HG02884 (cell line): ENCODE results near the gene AMBN.
A peak's percentile ranks its signal among the peaks of the same experiment; 100 is the strongest.
"Not testable (repeated sequence)": the region's sequence is repeated elsewhere in the genome, so short reads cannot be mapped to it uniquely, and the experiment has no call there.

Source experiments
- ATAC-seq: cut with Tn5 transposase; IDR thresholded peaks from one replicate; pipeline ENCODE4 v1.9.1; 2021; ENCODE audit warnings: mild to moderate bottlenecking, moderate library complexity; ENCODE audit not compliant: unreplicated experiment

AMBN gene

DNA sequence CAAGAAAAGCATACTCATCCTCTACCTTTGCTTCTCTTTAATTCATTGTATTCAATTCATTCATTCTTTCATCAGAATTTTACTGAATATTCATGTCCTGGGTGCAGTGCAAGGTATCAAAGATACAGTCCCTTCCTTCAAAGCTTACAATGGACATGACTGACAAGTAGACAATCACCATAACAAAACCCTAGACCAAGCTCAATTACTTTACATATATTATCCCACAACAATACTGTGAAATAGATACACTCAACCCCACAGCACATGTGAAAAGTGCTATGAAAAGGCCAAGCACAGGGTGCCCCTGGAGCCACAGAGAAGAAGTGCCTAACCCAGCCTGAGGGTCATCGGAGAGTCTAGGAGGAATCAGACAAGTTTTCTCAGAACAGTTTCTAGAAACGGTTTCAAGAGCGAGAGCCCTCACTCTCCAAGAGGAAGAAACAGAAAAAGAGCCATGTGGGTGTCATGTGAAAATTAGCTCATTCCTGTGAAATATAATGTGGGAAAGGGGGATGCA lies 15.3 kb downstream of the AMBN start:
- ATAC-seq, result no peak

DNA sequence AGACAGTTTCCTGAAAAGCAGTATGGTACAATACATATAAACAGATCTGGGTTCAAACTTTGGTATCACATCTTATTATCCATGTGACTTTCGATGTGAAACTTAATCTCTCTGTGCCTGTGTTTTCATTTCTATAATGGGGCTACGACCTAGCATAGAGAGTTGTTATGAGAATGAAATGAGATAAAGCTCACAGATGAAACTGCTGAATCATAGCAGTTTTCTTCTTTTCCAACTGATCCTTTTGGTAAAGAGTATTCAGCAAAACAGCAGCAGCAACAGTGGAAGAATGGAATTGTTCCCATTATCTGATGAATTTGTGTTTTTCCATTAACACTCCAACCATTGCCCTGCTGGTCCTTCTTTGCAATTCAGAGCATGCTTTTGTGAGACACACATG lies 16.3 kb downstream of the AMBN start:
- ATAC-seq, result no peak

DNA sequence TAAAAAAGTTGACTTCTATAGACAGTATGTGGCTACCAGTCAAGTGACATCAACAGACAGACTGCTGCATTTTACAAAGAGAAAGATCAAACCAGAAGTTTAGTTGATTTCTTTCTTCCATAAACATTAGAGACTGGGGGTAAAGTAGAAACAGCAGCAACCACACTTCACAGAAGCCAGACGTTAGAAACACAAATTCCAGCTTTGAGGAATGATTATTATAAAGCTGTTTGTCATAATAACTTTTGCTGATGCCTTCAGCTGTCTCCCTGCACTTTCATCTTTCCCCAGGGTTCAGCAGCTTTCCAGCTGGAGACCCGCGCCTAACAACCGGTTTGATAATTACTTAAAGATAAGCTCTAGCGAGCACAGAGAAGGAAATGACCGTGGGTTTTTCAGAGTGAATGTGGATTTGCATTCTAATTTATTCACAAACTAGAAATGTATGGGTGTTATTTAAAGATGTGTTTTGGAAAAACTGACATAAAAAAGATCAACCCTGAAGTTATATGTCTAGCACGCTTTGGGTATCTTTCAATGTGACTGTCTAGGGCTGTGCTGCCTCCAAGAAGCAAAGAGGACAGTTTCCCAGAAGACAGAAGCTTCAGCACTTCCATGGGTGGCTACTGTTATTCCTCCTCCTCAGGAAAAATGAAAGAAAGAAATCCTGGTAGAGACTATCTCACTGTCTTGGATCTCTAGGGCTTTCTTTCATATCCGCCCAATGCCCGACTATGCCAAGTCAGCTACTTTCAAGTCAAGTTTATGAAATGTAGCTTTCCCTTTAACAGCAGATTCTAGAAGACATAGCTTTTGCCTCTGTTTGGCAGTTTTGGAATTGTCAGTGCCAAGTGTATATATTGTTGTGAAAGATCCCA lies 21.5 kb downstream of the AMBN start:
- peak; percentile 38 for ATAC-seq

DNA sequence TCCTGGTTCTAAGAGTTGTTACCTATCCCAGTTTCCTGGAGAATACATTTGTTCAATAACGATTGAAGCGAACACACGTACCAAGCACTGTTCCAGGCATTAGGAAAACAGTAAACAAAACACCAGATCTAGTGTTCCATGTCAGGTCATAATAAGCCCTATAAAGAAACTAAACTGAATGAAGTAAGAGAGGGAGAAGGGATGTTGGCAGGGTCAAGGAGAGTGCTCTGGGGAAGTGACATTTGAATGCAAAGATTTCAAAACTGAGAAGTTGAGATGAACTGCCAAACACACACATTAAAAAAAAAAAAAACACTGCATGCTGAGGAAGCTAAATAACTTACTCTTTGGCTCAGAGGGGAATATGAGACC lies 22.1 kb downstream of the AMBN start:
- ATAC-seq, result no peak

DNA sequence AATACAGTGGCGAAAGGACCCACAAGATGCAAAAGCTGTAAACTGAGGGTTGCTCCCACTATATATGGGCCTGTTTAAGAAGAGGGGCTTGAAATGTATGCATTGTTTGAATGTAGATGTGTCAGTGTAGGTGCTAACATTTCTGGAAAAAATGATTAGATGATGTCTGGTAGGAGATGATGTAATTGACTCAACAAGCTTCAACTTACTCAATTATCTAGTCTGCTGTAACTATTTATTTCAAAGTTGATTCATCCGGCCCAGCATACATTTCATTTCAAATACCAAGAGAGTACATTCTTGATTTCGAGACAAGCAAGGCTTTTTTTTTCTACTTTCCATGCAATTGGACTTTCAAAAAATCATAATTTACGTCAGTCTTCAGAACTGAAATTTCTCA lies 27.2 kb downstream of the AMBN start:
- ATAC-seq, result no peak

DNA sequence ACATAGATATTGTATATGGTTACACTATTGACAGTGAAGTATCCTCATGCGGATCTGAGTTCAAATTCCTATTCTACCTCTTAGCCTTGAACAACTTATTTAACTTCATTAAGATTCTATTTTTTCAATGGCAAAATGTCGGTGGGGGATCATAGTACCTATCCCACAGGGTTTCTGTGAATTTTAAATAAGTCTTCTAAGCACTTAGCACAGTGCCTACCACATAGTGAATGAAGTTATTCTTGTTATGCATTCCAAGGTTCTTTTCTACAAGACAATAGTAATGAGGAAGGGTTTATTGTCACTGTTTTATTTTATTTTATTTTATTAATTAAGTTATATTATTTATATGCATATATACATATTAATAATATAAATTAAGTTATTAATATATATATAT lies 27.7 kb downstream of the AMBN start:
- no peak for ATAC-seq

DNA sequence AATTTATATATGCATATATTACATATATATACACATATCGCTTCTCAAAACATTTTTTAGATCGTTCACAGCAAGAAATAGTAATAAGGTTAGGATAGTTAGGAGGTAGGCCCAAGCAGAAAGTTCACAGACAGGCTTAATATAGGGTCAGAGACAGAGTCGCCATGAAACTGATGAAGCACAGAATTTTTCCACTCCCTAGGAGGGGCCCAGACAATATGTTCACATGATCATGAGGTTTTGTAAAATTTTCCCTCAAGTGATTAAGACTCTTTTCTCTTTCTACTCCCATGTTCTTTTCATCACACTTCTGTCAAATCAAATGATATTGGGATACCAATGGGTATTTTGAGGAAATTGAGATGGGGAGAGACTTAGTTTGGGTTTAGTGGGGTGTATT lies 31.3 kb downstream of the AMBN start:
- ATAC-seq, result no peak

DNA sequence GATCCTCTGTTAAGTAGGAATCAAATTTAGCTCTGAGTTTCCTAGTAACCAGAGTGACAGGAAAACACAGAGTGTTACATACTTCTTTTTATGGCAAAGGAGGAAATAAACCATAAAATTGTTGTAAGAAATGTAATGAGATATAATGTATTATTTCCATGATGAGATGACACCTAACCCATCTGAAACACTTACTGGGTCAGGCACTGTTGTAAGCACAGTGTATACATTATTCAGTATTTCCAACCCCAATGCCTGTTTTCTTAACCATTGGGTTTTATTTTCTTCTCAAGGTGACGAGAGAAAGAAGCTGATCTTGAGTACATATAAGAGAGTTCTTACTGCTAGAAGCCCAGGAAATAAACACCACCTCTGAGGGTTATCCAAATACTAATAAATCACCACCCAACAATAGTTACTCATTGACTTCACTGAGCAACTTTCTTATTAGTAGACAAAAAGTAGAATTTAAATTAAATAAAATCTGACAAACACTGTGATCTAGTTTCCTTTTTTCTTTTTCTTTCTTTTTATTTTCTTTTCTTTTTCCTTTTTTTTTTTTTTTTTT lies 32.3 kb downstream of the AMBN start:
- ATAC-seq, result no peak

DNA sequence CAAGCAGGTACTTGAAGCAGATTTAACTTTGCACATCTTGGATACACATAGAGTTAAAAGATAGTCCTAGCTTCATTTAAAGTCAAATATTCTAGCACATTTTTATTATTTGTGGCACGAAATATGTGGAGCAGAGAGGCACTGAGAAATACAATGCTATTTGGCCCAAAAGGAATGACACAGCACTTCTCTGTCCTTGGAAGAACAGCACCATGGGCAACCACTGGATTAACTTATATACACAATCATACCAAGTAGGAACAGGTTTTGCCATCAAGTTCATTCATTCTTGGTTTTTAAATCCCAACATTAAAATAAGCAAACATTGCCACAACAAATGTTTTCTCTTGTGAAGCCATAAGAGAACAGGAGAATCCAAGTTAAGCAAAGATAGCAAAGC lies 35.6 kb downstream of the AMBN start:
- no peak for ATAC-seq

DNA sequence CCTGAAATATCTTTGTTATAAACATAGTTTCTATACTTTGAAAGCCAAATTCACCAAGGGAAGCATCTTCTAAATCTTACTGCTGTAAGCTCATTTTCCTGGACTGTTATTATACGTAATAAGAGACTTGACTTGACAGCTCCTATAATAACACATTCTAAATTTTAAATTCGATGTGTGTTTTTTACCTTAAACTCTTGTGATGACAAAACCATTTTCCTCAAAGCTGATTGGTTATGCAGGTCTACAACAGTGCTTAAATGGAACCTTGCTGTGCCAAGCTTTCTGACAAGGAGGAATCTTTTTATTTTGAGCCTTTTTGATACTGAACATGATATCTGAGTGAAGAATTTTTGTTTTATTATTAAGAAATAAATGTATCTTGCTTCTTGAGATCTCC lies 36.4 kb downstream of the AMBN start, which contains the start of gene ENAM:
TSS of gene ENAM (plus strand) at position 301 of the 400 bp plus-strand sequence. CDS start 757 bp downstream, outside the sequence.
- ATAC-seq, result no peak

DNA sequence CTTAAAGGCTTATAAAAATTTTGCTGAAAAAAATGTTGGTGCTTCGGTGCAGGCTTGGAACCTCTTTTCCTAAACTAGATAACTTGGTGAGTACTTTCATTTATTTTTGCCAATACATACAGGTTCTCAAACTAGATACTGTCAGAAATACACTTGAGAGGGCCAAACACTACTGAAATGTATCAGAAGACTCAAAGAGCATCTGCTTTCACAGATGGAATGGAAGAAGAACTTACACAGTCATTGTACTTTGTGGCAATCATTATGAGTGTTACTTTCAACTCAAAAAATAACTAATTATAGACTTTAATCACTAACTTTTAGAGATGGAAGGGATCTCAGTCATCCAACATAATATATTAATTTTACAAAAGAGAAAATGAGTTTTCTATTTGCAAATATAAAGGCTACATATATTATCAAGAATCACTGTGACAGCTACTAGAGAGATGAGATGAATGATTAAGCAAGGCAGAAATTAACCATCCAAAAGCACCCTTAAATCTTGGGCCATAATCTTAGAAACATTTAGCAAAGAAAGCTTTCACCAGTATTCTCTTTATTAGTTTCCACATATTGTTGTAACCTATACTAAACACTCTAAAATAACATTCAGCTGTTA lies 37.5 kb downstream of the AMBN start:
- peak; percentile 89 for ATAC-seq

DNA sequence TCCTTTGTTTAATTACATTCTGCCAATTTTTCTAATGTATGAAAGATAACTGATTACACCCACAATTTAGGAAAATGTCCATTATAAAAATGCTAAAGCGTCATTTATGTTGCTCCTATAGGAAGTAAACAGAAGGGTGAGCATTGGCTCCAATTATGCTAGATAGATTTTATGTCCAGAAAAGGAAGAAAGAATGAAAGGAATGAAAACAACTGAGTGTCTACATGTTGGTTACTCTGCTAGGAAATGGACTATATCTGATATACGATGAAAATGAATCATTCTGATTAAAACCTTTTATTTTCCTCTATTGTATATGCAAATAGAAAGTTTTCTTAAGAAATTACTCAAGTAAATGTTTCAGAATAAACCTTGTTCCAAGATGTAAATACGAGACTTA lies 38.1 kb downstream of the AMBN start:
- no peak for ATAC-seq

DNA sequence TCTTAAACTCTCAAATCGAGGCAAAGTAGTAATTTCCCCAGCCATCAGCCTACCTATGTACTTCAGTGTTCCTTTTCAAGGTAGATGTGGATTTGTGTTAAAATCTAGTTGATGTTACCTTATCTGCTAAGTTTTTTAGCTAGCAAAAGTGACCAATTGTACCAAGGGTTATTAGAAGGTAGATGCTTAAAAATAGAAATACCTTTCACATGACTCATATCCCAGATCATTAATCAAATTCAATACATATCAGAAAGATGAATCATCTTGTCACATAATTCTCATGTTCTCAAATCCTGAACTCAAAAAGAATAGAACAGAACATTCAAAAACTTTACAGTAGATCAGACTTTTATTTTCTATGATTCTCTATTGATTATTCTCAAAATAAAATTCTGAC lies 40.0 kb downstream of the AMBN start:
- ATAC-seq, result no peak

DNA sequence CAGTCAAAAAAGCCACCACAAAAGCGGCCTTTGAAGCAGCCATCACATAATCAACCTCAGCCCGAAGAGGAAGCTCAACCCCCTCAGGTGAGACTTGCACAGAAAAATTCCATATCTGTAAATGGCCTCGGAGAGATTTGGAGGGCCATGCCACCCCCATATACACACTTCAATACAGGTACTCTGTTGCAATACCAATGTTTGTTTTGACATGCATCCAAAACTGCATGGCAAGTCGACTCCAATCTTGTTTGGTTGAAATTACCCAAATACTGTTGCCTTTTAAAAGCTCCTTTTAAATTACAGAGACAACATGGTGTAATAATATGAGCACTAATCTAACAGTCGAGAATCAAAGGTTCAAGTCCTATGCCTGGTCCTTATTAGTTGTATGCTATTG lies 42.4 kb downstream of the AMBN start:
- no peak for ATAC-seq

DNA sequence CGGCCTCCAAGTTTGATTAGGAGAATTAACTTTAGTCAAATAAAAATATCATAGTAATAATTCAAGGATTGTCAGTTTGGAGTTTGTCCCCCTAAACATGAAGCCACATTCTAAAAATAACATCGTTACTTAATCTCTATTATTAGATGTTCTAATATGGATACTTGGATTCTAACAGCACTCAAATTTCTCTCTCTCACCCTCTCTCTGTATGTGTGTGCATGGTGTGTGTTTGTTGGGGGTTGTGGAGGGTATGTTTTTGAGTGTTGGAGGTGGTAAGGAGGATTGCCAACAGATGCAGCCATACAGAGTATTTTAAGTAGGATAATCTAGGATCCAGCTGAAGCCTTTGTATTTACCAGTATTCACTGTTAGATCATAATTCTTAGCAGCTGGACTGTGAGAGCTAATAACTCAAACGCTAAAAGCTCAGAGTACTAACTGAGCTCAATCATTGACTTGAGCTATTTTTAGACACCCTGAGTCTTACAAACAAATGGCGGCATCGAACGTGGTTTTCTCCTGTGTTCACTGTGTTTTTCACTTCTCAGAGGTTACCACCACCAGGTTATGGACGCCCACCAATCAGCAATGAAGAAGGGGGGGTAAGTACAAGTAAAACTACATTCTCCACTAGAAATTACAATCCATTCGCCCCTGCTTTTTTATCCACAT lies 45.3 kb downstream of the AMBN start:
- ATAC-seq, result no peak

DNA sequence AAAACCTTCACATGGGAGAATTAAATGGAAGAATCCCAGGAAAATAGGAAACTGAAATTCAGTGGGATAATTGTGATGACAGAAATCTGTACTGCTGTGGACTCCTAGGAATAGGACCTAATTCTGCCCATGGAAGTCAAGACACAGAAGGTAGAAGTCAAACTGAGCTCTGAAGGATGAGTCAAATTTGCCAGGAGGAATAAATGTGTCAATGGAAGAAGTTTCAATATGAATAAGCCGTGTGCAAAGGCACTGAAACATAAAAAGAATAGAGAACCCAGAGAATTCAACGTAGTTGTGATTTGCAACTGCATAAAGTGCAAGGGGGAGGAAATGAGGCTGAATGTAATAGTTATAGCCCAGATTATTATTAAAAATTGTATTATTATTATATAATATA lies 48.1 kb downstream of the AMBN start:
- peak; percentile 52 for ATAC-seq

DNA sequence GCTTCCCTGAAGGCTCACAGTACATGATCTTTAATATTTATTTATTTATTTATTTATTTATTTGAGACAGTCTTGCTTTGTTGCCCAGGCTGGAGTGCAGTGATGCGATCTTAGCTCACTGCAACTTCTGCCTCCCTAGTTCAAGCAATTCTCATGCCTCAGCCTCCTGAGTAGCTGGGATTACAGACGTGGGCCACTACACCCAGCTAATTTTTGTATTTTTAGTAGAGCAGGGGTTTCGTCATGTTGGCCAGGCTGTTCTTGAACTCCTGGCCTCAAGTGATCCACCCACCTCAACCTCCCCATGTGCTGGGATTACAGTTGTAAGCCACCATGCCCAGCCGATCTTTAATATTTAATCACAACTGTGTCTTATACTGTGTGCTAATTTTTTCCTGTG lies 58.7 kb downstream of the AMBN start:
- not testable (repeated sequence) for ATAC-seq

DNA sequence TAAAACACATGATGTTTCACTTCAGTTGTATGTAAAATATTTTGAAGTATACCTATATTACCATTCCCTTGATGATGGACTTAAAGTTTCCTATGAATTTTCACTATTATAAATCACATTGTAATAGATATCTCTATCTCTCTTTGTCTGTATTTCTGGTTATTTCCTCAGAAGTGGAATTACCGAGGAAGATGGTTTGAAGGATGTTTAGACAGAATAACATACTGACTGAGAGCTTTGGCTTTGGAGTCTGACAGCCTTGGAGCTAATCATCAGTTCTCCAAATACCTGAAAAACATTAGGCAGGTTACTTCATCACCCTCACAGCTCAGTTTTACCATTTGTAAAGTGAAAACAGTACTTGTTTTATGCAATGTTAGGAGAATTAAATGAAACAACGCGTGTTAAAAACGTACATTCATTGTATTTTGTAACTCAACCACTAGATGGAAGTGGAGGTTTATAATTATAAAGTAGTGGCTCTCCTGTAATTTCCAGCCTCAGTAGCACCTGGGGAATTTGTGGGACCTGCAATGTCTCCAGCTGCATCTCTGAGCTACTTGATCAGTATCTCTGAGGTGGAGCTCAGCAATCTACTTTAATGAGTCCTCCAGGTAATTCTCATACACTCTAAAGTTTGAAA lies 59.9 kb downstream of the AMBN start:
- peak; percentile 36 for ATAC-seq

DNA sequence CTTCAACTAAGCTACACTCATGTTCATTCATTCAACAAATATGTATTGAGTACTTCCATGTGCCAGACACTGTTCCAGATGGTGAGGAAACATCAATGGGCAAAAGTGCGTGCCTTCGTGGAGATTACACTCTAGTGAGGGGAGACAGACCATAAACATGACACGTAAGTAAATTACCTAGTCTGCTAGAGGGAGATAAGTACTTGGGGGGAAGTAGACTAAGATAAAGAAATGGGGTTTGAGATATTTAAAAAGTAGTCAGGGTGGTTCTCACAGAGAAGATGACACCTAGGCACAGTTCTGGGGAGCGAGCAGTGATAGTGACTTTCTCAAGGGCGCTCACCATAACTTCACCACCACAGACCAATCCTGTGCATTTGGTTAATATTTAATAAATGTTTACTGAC lies 62.6 kb downstream of the AMBN start:
- ATAC-seq, result no peak
